SK-N-SH (cell line): ENCODE measurements around the gene HIVEP2. TPM values are rescaled to one million over a fixed set of nuclear protein-coding genes. Genes with fewer than 3 reads are reported as not detected.

ENCODE experiments used
- CTCF ChIA-PET: fragments of 300-600, 350-600 bp; formaldehyde crosslinking; extraction: SDS; loops from one replicate; lab custom pipeline; 2021; lab: Yijun Ruan, JAX
- POLR2A ChIA-PET: fragments of 350-600 bp; sonication (Branson Sonifier 250); formaldehyde crosslinking; extraction: SDS; loops from one replicate; lab custom pipeline; 2020; ENCODE audit warnings: antibody characterized with exemption, inconsistent platforms; lab: Yijun Ruan, JAX
- DNase-seq: peaks from one replicate; pipeline ENCODE4 v3.0.0; 2012
- H2AFZ ChIP-seq: fragments of 200-600 bp; sonication (generic); 2 replicates; pipeline ENCODE4 v1.8.1; 2016; ENCODE audit warnings: antibody characterized with exemption, mild to moderate bottlenecking, low read depth
- H3F3A ChIP-seq: fragments of 200-600 bp; sonication (generic); replicated peaks from 2 replicates; pipeline ENCODE3; 2016; ENCODE audit warnings: antibody characterized with exemption, mild to moderate bottlenecking; ENCODE audit not compliant: insufficient read depth
- H3K27ac ChIP-seq, 2 experiments: fragments of 200-500 bp in 1 of 2; fragments of 200-600 bp in 1 of 2; sonication (Bioruptor generic) in 1 of 2; sonication (generic), shearing (Covaris generic) in 1 of 2; 2 replicates each; pipeline versions ENCODE4 v1.5.1 to v1.6.1; 2014 to 2016; ENCODE audit warnings: low read depth in 2 of 2, inconsistent platforms in 1 of 2, low read length in 1 of 2, mild to moderate bottlenecking in 1 of 2, mixed read lengths in 1 of 2
- H3K27me3 ChIP-seq: fragments of 200-600 bp; sonication (generic), shearing (Covaris generic); 2 replicates; pipeline ENCODE4 v1.6.1; 2016; ENCODE audit warnings: mixed run types; ENCODE audit not compliant: insufficient read depth
- H3K36me3 ChIP-seq, 2 experiments: fragments of 200-500 bp in 1 of 2; fragments of 200-600 bp in 1 of 2; sonication (Bioruptor generic) in 1 of 2; sonication (generic) in 1 of 2; replicated peaks in 1 of 2; 2 replicates each; pipeline versions ENCODE3 to v1.5.1; 2014 to 2016; ENCODE audit warnings: low read length in 1 of 2, mild to moderate bottlenecking in 1 of 2; ENCODE audit not compliant: insufficient read depth in 2 of 2, control insufficient read depth in 1 of 2
- H3K4me1 ChIP-seq, 2 experiments: fragments of 200-500 bp in 1 of 2; fragments of 200-600 bp in 1 of 2; sonication (Bioruptor generic) in 1 of 2; sonication (generic), shearing (Covaris generic) in 1 of 2; 2 replicates each; pipeline versions ENCODE4 v1.5.1 to v1.6.1; 2014 to 2016; ENCODE audit warnings: low read depth in 1 of 2, low read length in 1 of 2, mixed run types in 1 of 2; ENCODE audit not compliant: insufficient read depth in 2 of 2, control insufficient read depth in 1 of 2
- H3K4me2 ChIP-seq: fragments of 200-600 bp; sonication (generic), shearing (Covaris generic); 2 replicates; pipeline ENCODE4 v1.6.1; 2017; ENCODE audit warnings: mixed run types
- H3K4me3 ChIP-seq, 2 experiments: fragments of 200-500 bp in 1 of 2; fragments of 200-600 bp in 1 of 2; sonication (Bioruptor generic) in 1 of 2; sonication (generic), shearing (Covaris generic) in 1 of 2; 2 replicates each; pipeline versions ENCODE4 v1.5.1 to v1.8.1; 2014 to 2016; ENCODE audit warnings: low read depth in 2 of 2, inconsistent platforms in 1 of 2, low read length in 1 of 2, mild to moderate bottlenecking in 1 of 2, mixed read lengths in 1 of 2, moderate library complexity in 1 of 2
- H3K79me2 ChIP-seq: fragments of 200-600 bp; sonication (generic); 2 replicates; pipeline ENCODE4 v1.8.1; 2017; ENCODE audit warnings: mild to moderate bottlenecking; ENCODE audit not compliant: insufficient read depth
- H3K9ac ChIP-seq: fragments of 200-600 bp; sonication (generic); 2 replicates; pipeline ENCODE4 v1.6.1; 2017; ENCODE audit warnings: mixed run types
- H3K9me2 ChIP-seq: fragments of 200-600 bp; sonication (generic); 2 replicates; pipeline ENCODE4 v1.6.1; 2017; ENCODE audit warnings: mixed run types
- H3K9me3 ChIP-seq: fragments of 200-600 bp; sonication (generic); 2 replicates; pipeline ENCODE4 v1.6.1; 2017; ENCODE audit warnings: mixed run types, mild to moderate bottlenecking, moderate library complexity
- H4K20me1 ChIP-seq: fragments of 200-600 bp; sonication (generic); 2 replicates; pipeline ENCODE4 v1.6.1; 2017; ENCODE audit warnings: mild to moderate bottlenecking, mixed run types; ENCODE audit not compliant: insufficient read depth
- CHD2 ChIP-seq: fragments of 150-350 bp; IDR thresholded peaks from 2 replicates; pipeline ENCODE4 v1.6.1; 2018; ENCODE audit warnings: low read length; ENCODE audit not compliant: partially characterized antibody
- ELF1 ChIP-seq: IDR thresholded peaks from 2 replicates; pipeline ENCODE4 v1.4.0; 2012
- FOSL2 ChIP-seq: IDR thresholded peaks from 2 replicates; pipeline ENCODE4 v1.4.0; 2012; ENCODE audit warnings: low read depth, mild to moderate bottlenecking, moderate library complexity, borderline replicate concordance
- FOXJ3 ChIP-seq: sonication (generic); formaldehyde crosslinking; IDR thresholded peaks from 2 replicates; pipeline ENCODE4 v1.5.1; 2020; ENCODE audit warnings: mild to moderate bottlenecking, missing genetic modification reagents
- JUND ChIP-seq: IDR thresholded peaks from 2 replicates; pipeline ENCODE4 v1.4.0; 2012
- RAD21 ChIP-seq: IDR thresholded peaks from 2 replicates; pipeline ENCODE4 v1.6.1; 2012; ENCODE audit warnings: mild to moderate bottlenecking, low read length
- RCOR1 ChIP-seq: fragments of 150-350 bp; IDR thresholded peaks from 2 replicates; pipeline ENCODE4 v1.6.1; 2017; ENCODE audit warnings: antibody characterized with exemption, low read length
- RFX5 ChIP-seq: IDR thresholded peaks from 2 replicates; pipeline ENCODE4 v1.6.1; 2012; ENCODE audit warnings: mild to moderate bottlenecking, improper control_type of control experiment, low read length
- RXRA ChIP-seq: IDR thresholded peaks from 2 replicates; pipeline ENCODE4 v1.4.0; 2012; ENCODE audit warnings: low read depth, mild to moderate bottlenecking, borderline replicate concordance
- SIN3A ChIP-seq: IDR thresholded peaks from 2 replicates; pipeline ENCODE4 v1.6.1; 2012; ENCODE audit warnings: low read depth, mild to moderate bottlenecking, low read length, moderate library complexity, borderline replicate concordance
- SMC3 ChIP-seq: IDR thresholded peaks from 2 replicates; pipeline ENCODE4 v1.6.1; 2012; ENCODE audit warnings: low read depth, low read length, improper control_type of control experiment
- TAF1 ChIP-seq: IDR thresholded peaks from 2 replicates; pipeline ENCODE4 v1.6.1; 2012; ENCODE audit warnings: low read depth, mild to moderate bottlenecking, low read length, moderate library complexity, borderline replicate concordance
- TCF12 ChIP-seq: IDR thresholded peaks from 2 replicates; pipeline ENCODE4 v1.4.0; 2012
- TEAD4 ChIP-seq: IDR thresholded peaks from 2 replicates; pipeline ENCODE4 v1.4.0; 2012; ENCODE audit warnings: mild to moderate bottlenecking, borderline replicate concordance; ENCODE audit not compliant: insufficient read depth
- WGBS: methylation state at CpG from one replicate; pipeline ENCODE4 v1.1.6; 2017; ENCODE audit warnings: low lambda C conversion rate; 5-methylcytosine and 5-hydroxymethylcytosine counted together
- polyA plus RNA-seq, 3 experiments: library from polyadenylated mRNA; depleted of rRNA; stranded (reverse); fragments of >200 nt; gene quantifications; 2 replicates each; pipeline ENCODE4 v1.2.3, GENCODE V29; 2012
- TF ChIP-seq, protein P1 (sequence below): IDR thresholded peaks from 2 replicates; pipeline ENCODE4 v1.4.0; 2012; ENCODE audit warnings: low read depth, borderline replicate concordance
- TF ChIP-seq, protein P2 (sequence below): fragments of 150-350 bp; IDR thresholded peaks from 2 replicates; pipeline ENCODE4 v1.6.1; 2016; ENCODE audit warnings: mild to moderate bottlenecking, low read depth, low read length
- TF ChIP-seq, protein P3 (sequence below): IDR thresholded peaks from 2 replicates; pipeline ENCODE4 v1.4.0; 2012; ENCODE audit warnings: low read depth

Gene HIVEP2
- polyA plus RNA-seq, 1 of the 3 experiments (the other 2 are of a cell fraction): 2.5 TPM

DNA sequence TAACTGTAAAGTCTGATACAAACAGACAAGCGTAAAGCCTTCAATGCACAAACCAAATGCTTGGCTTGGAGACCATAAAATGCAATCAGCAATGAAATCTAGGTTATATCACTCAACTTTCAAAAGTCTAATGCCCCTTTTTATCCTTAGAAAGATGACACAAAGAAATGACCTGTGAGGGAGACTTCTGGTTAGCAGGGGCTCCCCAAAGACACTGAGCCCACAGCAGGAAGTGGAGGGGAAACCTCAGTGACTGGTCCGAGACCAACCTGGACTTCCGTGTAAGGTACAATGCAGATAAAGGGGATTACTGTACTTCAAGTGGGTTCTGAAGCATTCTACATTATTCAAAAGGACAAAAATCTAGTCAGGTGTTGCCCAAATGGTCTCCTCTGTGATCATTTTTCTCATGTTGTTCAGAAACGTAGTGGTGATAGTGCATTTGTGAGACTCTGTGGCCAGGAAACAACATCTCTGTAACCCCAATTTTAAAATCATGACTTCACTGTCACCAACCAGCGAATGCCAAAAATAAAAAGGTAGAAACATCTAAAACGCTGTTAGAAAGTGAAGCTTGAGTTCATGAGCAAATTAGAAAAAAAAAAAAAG lies 88.2 kb downstream of the HIVEP2 start:
- H3K79me2 ChIP-seq: peaks cover 3% of the 10 kb centered on the region; the same call in 1 of the 2 replicates
- H3K27ac ChIP-seq: peak overlapping the region in 1 of 2 experiments; percentile 28; a peak in 1 of 4 replicates
- H3K4me3 ChIP-seq: no peak overlapping the region
- DNase-seq: no peak
- 97% methylated on average over 6 of the region's 6 CpGs for WGBS
- H3K4me1 ChIP-seq: peaks cover 2 to 11% of the 10 kb centered on the region in 2 experiments; a peak in 2 of 4 replicates
- no peak overlapping the region for H2AFZ ChIP-seq
- ChIA-PET POLR2A (no interaction called here), CTCF (interaction anchor here (0.6 to 1.3 kb wide), 3 partner anchors 21 to 382 kb away, joined by 3 to 4 read pairs (median 3); no protein-coding TSS in a partner anchor)
- no peaks in the 10 kb centered on the region for H3K9me3 ChIP-seq
- no peak overlapping the region for H3K4me2 ChIP-seq
- TF ChIP-seq, protein P1, sequence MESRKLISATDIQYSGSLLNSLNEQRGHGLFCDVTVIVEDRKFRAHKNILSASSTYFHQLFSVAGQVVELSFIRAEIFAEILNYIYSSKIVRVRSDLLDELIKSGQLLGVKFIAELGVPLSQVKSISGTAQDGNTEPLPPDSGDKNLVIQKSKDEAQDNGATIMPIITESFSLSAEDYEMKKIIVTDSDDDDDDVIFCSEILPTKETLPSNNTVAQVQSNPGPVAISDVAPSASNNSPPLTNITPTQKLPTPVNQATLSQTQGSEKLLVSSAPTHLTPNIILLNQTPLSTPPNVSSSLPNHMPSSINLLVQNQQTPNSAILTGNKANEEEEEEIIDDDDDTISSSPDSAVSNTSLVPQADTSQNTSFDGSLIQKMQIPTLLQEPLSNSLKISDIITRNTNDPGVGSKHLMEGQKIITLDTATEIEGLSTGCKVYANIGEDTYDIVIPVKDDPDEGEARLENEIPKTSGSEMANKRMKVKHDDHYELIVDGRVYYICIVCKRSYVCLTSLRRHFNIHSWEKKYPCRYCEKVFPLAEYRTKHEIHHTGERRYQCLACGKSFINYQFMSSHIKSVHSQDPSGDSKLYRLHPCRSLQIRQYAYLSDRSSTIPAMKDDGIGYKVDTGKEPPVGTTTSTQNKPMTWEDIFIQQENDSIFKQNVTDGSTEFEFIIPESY: no peak
- TF ChIP-seq, protein P2, sequence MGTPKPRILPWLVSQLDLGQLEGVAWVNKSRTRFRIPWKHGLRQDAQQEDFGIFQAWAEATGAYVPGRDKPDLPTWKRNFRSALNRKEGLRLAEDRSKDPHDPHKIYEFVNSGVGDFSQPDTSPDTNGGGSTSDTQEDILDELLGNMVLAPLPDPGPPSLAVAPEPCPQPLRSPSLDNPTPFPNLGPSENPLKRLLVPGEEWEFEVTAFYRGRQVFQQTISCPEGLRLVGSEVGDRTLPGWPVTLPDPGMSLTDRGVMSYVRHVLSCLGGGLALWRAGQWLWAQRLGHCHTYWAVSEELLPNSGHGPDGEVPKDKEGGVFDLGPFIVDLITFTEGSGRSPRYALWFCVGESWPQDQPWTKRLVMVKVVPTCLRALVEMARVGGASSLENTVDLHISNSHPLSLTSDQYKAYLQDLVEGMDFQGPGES: no peak
- TF ChIP-seq RXRA (no peak), RAD21 (no peak), ELF1 (no peak), CHD2 (no peak), TEAD4 (no peak), TCF12 (no peak), SMC3 (no peak), JUND (no peak), RCOR1 (no peak), RFX5 (no peak), FOSL2 (no peak), FOXJ3 (CRISPR knock-in tag) (no peak), TAF1 (no peak), SIN3A (no peak)
- TF ChIP-seq, protein P3, sequence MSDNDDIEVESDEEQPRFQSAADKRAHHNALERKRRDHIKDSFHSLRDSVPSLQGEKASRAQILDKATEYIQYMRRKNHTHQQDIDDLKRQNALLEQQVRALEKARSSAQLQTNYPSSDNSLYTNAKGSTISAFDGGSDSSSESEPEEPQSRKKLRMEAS: no peak
- no peaks in the 10 kb centered on the region for H4K20me1 ChIP-seq
- H3F3A ChIP-seq: peaks cover 4% of the 10 kb centered on the region
- no peak overlapping the region for H3K9ac ChIP-seq
- H3K36me3 ChIP-seq: no peaks in the 10 kb centered on the region
- H3K9me2 ChIP-seq: no peaks in the 10 kb centered on the region
- no peaks in the 10 kb centered on the region for H3K27me3 ChIP-seq
